Measurements from ENCODE around the gene SPATA33.
"Not testable (repeated sequence)": the region's sequence is repeated elsewhere in the genome, so short reads cannot be mapped to it uniquely, and the experiment has no call there.

Gene SPATA33

DNA sequence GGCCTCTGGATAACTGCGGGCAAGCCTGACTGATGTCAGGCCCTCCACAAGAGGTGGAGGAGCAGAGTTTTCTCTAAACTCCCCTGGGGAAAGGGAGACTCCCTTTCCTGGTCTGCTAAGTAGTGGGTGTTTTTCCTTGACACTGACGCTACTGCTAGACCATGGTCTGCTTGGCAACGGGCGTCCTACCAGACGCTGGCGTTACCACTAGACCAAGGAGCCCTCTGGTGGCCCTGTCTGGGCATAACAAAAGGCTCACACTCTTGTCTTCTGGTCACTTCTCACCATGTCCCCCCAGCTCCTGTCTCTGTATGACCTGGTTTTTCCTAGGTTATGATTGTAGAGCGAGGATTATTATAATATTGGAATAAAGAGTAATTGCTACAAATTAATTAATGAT is 9.4 kb downstream of the SPATA33 start:
- peak in 1 of 2 experiments; percentile 5 for DNase-seq

DNA sequence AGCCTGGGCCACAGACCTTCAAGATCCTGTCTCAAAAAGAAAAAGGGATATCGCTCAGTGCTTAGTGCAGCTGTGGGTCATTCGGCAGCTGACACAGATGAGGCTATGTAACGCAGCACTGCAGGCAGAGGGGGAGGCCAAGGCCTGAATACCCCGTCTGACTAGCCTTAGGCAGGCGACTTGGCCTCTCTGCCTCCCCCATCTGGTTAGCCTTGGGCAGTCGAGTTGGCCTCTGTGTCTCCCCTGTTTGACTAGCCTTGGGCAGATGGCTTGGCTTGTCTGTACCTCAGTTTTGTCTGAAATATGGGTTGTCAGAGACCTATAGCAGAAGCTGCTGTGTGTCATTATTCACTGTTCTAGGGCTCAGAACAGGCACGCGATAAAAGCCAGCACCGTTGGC is 10.0 kb downstream of the SPATA33 start:
- DNase-seq: no peak

DNA sequence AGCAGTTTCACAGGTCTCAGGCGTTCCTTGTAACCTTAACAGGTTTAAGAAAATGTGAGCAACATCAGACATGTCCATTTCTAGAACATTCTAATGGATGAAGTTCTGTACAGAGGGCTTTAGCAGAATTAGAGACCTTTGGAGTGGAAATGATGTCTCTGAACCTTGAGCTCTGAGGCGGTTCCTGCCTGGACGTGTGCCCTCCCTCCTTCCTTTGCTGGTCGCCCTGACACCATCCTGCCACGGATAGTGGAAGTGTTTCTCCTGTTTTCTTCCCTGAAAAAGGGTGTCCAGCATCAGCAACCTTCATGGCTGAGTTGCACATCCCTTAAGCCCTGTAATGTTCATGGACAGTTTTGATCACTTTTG is 11.1 kb downstream of the SPATA33 start:
- DNase-seq: no peak

DNA sequence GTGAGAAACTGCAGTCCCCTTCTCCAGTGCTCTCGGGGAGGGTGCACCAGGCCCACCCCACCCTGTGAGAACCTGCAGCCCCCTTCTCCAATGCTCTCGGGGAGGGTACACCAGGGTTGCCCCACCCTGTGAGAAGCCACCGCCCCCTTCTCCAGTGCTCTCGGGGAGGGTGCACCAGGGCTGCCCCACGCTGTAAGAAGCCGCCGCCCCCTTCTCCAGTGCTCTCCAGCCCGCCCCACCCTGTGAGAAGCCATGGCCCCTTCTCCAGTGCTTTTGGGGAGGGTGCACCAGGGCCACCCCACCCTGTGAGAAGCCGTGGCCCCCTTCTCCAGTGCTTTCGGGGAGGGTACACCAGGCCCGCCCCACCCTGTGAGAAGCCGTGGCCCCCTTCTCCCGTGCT is 12.1 kb downstream of the SPATA33 start:
- no peak for DNase-seq

DNA sequence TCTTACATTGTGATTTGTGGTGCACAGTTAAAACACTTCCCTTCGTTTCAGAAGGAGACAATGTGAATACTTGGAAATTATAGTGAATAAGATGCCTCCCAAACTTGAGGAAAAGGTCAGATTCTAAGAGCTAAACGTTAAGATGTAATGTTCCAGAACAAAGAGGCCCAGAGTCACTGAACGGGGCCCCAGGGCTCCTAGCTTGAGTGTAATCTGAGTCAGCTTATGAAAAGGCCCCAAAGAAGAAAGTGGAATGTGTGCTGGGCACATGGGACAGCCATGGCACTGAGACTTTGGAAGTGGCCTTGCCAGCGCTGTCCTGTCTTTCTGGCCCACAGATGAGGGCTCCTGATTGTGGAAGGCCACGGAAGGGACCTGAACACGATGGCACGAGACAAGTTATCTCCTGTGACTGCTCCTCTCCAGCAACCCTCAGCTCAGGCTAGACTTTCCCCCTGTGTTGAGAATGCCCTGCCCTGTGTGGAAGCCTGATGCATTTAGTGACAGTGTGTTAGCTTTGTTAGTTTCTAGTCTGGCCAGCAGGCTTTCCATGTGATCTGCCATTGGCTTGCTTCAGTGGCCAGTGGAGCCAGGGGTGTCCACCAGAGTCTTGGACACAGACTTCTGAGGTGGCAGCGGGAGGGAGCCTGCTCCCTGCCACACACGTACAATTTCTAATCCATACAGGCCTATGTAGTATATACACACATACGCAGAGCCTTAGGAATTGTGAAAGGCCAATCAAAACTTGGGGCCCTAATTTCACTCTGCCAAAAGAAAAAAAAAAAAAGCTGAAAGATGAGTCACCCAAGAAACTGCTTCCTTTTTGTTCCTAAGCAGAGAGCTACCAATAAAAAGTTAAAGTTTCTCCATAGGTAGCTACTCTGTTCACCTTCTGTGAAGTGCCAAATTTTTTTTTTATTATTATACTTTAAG is 13.1 kb downstream of the SPATA33 start:
- DNase-seq: no peak

DNA sequence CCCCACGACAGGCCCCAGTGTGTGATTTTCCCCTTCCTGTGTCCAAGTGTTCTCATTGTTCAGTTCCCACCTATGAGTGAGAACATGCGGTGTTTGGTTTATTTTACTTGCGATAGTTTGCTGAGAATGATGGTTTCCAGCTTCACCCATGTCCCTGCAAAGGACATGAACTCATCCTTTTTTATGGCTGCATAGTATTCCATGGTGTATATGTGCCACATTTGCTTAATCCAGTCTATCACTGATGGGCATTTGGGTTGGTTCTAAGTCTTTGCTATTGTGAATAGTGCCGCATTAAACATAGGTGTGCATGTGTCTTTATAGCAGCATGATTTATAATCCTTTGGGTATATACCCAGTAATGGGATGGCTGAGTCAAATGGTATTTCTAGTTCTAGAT is 13.9 kb downstream of the SPATA33 start:
- DNase-seq: not testable (repeated sequence)

DNA sequence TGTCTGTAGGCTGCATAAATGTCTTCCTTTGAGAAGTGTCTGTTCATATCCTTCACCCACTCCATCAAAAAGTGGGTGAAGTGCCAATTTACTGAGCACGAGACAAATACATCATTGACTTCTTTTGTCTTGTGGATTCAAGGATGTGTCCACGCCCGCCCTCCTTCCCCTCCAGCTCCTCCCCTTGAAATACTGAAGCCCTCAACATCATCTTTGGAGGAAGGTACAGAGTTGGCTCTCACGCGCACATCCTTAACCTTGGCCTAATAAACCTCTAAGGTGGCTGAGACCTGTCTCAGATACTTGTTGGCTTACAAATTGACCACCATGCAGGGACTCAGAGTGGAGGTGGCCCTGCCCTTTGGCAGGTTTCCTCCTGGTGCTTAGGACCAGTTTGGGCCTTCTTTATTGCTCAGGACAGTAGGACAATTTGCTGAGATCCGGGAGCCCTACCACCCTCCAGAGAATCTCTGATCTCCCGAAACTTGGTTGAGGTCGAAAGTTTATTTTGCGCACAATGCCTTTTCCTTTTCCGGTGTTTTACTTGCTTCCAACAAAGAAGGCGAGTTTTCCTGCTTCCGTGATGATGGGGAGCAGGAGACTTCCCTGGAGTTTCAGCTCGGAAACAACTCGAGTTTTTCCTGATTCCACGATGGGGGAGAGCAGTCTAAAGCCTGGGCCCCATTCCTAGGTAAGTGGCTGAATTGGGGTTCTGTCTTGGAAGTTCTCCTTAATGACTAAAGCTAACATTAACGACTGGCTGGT is 14.7 kb downstream of the SPATA33 start:
- DNase-seq: no peak

DNA sequence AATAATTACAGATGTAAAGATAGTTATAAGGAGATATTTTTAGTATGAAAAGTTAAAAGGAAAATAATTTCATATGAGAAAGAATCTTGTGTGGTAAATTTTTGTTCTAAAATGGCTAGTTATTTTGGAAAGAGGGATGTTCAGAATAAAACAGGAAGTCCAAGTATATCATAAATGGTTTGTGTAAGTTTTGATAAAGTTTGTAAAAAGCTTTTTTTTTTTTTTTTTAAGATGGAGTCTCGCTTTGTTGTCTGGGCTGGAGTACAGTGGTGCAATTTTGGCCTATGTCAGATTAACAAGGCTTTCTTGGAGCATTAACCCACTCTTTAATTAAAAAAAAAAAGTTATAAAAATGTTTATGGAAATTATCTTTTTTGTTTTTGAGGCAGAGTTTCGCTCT is 20.6 kb downstream of the SPATA33 start:
- DNase-seq: no peak

DNA sequence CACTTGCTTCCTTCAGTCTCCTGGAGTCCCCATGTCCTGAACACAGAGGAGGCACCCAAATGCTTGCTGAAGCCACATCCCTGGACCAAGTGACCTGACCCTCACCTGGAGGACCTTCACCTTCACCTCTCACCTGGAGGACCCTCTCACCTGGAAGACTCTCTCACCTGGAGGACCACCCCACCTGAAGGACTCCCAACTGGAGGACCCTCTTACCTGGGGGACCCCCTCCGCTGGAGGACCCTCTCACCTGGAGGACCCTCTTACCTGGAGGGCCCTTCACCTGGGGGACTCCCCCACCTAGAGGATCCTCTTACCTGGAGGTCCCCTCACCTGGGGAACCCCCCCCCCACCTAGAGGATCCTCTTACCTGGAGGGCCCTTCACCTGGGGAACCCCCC is 28.3 kb downstream of the SPATA33 start:
- DNase-seq: no peak

DNA sequence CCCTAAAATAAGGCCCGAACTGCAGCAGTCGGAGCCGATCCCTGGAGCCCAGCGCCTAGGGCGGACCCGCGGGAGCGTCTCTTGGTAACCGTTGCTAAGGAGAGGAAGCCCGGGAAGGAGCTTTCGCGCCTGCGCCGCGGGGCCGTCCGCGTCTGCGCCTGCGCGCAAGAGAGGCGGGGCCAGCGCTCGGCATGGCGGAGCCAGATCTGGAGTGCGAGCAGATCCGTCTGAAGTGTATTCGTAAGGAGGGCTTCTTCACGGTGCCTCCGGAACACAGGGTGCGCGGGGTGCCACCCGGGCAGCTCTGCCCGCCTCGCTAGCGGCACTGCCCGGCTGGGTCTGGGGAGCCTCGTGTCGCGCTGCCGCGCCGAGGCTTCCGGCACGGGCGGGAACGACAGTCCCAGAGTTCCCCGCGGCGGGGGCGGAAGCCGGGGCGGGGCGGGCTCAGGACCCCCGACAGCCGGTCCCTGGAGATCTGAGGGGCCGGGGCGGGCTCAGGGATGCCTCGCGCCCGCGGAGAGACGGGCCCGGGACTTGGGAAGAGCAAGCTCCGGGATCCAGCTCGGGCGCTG is 29.0 kb downstream of the SPATA33 start, which contains the start of gene CDK10:
Gene CDK10 (plus strand): TSS at position 170 of the 572 bp plus-strand sequence. CDS start 22 bp downstream, at position 192.
- peak; percentile 65 to 70 for DNase-seq

DNA sequence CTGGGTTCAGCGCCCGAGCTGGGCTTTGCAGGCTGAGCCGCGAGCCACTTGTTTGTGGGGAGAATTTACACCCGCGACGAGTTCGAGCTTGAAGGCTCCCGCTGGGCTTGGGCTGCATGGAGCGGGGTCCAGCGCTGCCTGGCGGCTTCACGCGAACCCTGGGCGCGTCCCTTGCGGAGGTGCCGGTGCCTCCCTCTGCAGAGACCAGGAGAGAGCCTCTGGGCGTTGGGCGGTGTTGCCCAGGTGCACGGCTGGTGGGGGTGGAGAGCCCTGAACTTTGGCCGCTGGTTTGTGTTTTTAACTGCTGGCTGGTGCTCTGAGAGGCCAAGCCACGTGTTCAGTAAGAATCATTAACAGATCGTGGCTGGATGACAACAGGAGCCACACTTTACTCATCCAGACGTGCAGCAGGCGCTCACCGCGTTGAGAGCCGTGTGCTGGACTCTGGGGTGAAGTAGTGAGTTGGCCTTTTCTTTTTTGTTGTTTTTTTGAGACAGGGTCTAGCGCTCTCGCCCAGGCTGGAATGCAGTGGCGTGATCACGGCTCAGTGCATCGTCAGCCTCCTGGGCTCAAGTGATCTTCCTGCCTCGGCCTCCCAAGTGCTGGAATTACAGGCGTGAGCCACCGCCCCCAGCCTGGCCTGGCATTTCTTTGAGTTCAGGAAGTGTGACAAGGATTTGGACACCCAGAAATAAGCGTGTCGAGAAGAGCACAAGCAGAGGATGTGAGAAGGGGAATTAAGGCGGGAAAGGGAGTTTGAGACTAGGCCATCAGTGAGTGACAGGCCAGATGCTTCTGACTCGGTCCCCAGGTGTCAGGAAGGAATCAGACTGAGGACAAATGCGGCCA is 29.7 kb downstream of the SPATA33 start:
- peak in 1 of 2 experiments; percentile 46 for DNase-seq

DNA sequence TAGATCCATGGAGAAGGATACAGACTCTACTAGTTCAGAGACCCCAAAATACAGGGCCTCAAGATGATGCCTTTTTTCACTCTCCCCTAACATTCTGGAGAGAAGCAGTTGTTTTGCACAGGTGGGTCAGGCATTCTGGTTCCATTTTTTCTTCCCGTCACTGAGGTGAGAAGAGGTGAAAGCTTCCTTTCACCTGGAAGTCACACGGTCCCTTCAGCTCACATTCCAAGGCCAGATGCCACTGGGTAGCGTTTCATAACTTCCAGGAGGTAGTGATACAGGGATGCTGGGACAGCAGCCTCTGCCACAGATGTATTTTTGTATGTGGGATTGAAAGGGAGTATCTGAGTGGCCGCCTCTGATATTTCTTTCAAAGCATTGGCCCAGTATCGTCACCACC is 30.8 kb downstream of the SPATA33 start:
- no peak for DNase-seq

DNA sequence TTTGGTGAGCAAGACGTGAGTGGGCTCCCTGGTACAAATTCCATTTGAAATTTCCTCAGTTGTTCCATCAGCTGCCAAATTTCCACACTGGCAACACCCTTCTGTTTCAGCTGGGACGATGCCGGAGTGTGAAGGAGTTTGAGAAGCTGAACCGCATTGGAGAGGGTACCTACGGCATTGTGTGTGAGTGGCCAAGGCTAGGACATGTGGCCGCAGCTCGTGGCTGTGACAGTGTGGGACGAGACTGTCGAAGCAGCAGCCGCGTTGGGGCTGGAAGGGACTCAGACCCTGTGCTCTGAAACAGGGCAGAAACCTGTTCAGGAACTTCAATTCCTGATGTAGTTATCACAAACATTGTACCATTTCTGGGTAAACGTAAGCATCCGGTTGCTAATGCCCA is 31.5 kb downstream of the SPATA33 start:
- DNase-seq: no peak

DNA sequence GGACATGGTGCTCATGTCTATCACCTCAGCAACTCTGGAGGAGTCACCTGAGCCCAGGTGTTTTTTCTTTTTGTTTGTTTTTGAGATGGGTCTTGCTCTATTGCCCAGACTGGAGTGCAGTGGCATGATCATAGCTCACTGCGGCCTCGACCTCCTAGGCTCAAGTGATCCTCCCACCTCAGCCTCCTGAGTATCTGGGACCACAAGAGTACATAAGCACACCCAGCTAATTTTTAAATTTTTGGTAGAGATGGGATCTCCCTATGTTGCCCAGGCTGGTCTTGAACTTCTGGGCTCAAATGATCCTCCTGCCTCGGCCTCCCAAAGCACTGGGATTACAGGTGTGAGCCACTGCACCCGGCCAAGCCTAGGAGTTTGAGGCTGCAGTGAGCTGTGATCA is 32.0 kb downstream of the SPATA33 start:
- not testable (repeated sequence) for DNase-seq

DNA sequence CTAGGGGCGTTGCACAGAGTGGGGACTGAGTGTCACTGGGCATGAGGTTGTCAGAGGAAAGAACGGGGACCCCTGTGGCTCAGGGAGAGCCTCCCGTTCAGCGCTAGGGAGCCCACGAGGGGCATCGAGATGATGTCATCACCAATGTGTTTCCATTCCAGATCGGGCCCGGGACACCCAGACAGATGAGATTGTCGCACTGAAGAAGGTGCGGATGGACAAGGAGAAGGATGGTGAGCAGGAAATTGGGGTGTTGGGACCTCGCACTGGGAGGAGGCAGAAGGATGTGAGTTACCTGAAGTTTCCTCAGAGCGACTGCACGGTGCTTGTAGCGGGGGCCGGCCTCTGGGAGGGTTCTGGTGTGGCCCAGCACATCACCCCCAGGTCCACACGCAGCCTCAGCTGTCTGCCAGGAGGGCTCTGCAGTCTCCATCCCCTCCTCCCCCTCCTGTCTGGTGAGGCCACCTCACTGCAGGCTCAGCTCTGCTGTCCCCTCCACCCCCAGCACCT is 32.8 kb downstream of the SPATA33 start:
- DNase-seq: no peak

DNA sequence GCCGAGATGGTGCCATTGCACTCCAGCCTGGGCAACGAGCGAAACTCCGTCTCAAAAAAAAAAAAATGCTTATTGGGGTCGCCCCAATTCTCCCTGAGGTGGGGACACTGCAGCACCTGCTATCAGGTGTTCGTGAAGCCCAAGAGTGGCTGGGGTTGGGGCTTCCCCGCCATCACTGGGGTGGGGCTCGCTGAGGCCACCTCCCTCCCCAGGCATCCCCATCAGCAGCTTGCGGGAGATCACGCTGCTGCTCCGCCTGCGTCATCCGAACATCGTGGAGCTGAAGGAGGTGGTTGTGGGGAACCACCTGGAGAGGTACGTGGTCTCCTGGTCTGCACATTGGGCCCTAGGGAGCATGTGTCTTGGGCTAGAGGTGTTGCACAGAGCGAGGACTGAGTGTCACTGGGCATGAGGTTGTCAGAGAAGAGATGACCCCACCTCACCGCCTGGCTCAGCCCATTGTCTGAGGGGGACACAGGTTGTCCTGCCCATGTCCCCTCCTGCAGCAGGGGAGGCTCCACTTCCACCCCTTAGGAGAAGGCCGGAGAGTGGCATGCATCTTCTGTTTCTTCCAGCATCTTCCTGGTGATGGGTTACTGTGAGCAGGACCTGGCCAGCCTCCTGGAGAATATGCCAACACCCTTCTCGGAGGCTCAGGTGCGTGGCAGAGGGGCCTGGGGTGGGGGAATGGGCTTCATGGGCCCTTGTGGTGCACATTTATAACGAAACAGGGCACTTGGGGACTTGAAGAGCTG is 33.8 kb downstream of the SPATA33 start:
- DNase-seq: no peak

DNA sequence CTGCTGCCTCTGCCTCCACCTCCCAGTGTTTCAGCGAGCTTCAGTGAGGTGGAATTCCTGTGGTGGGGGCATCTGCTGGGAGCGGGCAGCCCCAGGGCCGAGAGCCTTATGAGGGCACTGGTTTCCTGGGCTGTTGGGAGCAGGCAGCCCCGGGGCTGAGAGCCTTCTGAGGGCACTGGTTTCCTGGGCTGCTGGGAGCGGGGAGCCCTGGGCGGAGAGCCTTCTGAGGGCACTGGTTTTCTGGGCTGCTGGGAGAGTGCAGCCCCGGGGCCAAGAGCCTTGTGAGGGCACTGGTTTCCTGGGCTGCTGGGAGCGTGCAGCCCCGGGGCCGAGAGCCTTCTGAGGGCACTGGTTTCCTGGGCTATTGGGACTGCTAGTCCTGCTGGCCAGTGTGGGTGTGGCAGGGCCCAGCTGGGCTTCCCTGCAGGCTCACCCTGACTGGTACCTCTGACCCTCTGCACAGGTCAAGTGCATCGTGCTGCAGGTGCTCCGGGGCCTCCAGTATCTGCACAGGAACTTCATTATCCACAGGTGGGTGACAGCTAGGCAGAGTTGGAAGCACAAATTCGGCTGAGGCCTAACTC is 34.4 kb downstream of the SPATA33 start:
- DNase-seq: no peak

DNA sequence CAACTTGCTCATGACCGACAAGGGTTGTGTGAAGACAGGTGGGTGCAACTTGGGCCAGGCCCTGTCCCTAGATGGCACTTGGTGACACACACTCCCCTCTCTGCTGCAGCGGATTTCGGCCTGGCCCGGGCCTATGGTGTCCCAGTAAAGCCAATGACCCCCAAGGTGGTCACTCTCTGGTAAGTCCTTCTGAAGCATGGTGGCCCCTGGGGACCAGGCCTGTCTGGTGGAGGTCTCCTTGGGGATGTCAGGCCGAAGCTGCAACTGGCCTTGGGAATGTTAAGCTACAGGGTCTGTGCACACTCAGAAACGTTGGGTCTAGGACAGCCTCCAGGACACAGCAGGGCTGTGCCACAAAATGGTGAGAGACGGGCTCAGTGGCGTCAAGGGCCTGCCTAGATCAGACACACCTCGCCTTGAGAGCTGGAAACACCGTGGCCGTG is 35.7 kb downstream of the SPATA33 start:
- no peak for DNase-seq

DNA sequence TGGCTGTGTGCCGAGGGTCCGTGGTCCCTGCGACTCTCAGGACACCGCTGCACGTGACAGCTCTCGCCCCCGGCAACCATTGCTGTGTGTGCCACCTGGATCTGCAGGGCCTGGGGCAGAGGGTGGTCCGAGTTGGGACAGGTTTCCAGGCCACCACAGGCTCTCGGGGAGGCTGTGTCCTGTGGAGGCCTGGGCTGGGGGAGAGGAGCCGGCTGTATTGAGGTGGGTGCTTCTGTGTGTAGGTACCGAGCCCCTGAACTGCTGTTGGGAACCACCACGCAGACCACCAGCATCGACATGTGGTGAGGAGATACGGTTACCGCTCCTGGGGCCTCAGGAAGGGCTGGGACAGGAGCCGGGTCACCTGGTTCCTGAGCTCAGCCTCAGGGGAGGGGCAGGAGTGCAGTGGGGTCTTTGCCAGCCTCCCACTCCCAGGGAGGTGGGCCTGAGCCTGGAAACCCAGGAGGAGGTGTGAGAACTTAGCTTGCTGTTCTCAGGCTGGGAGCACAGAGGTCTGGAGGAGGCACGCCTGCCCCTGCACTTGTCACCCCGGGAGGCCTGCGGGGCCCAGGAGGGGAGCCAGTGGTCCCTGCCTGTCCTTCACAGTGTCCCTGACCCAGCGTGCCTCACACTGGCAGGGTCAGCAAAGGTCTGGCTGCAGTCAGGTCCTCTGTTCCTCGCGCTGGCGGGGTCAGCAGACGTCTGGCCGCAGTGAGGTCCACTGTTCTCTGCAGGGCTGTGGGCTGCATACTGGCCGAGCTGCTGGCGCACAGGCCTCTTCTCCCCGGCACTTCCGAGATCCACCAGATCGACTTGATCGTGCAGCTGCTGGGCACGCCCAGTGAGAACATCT is 36.5 kb downstream of the SPATA33 start:
- DNase-seq: no peak

DNA sequence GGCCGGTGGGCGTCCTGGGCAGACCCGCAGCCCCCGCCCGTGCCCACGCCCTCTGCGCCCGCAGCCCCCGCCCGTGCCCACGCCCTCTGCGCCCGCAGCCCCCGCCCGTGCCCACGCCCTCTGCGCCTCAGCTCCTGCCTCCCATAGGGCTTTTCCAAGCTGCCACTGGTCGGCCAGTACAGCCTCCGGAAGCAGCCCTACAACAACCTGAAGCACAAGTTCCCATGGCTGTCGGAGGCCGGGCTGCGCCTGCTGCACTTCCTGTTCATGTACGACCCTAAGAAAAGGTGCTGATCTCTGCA is 37.1 kb downstream of the SPATA33 start:
- not testable (repeated sequence) for DNase-seq
